ENCODE results near the gene DCST1. TPM values are rescaled to one million over a fixed set of nuclear protein-coding genes. Genes with fewer than 3 reads are reported as not detected.

The DCST1 gene
- total and polyA plus RNA-seq, 2 of the 13 experiments (the other 11 are each of a cell fraction or from before 2014, with no cell fraction given): 0.04 TPM; not detected in 1

DNA sequence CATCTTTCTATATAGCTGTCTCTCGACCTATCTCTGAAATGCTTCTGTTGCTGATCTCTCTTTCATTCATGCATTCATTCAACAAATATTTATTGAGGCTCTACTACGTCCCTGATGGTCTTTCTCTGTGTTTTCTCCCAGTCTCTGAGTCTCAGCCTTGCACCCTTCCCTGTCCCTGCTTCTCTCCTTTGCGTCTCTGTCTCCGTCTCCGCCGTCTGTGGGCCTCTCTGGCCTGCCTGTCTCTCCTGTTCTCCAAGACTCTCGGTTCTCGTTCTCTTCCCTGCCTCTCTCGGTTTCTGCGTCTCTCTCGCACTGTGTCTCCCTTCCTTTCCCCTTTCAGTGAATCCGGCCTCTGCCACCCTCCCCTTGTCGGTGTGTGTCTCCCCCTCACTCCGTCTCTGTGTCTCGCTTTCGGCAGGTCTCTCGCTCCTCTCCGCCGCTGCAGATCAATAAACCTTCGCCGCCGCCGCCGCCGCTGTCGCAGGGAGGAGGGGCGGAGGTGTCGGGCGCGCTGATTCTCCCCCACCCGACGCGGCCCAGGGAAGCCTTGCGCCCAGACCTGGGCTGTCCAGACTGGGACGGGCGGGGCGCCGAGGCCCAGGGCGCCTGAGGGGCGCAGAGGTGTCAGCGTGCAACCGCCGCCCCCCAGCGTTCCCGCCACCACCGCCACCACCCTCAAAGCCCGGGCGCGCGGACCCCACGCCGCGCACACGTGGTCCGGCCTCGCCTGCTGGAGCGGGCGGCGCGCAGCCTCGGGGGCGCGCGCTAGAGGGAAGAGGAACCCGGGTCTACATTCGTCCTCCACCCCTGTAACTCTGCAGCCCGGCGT is 48.1 kb downstream of the DCST1 start (continued):
- TF ChIP-seq, protein P1, sequence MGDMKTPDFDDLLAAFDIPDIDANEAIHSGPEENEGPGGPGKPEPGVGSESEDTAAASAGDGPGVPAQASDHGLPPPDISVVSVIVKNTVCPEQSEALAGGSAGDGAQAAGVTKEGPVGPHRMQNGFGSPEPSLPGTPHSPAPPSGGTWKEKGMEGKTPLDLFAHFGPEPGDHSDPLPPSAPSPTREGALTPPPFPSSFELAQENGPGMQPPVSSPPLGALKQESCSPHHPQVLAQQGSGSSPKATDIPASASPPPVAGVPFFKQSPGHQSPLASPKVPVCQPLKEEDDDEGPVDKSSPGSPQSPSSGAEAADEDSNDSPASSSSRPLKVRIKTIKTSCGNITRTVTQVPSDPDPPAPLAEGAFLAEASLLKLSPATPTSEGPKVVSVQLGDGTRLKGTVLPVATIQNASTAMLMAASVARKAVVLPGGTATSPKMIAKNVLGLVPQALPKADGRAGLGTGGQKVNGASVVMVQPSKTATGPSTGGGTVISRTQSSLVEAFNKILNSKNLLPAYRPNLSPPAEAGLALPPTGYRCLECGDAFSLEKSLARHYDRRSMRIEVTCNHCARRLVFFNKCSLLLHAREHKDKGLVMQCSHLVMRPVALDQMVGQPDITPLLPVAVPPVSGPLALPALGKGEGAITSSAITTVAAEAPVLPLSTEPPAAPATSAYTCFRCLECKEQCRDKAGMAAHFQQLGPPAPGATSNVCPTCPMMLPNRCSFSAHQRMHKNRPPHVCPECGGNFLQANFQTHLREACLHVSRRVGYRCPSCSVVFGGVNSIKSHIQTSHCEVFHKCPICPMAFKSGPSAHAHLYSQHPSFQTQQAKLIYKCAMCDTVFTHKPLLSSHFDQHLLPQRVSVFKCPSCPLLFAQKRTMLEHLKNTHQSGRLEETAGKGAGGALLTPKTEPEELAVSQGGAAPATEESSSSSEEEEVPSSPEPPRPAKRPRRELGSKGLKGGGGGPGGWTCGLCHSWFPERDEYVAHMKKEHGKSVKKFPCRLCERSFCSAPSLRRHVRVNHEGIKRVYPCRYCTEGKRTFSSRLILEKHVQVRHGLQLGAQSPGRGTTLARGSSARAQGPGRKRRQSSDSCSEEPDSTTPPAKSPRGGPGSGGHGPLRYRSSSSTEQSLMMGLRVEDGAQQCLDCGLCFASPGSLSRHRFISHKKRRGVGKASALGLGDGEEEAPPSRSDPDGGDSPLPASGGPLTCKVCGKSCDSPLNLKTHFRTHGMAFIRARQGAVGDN (CRISPR knock-in tag; IDR thresholded peaks at IDR 0.05): peak; percentile 83
- no peak for TF ChIP-seq ZNF331 (CRISPR knock-in tag; IDR thresholded peaks at IDR 0.05)
- no peak for TF ChIP-seq SP140L (CRISPR knock-in tag; IDR thresholded peaks at IDR 0.05; ENCODE audit: borderline replicate concordance)
- TF ChIP-seq, protein P2, sequence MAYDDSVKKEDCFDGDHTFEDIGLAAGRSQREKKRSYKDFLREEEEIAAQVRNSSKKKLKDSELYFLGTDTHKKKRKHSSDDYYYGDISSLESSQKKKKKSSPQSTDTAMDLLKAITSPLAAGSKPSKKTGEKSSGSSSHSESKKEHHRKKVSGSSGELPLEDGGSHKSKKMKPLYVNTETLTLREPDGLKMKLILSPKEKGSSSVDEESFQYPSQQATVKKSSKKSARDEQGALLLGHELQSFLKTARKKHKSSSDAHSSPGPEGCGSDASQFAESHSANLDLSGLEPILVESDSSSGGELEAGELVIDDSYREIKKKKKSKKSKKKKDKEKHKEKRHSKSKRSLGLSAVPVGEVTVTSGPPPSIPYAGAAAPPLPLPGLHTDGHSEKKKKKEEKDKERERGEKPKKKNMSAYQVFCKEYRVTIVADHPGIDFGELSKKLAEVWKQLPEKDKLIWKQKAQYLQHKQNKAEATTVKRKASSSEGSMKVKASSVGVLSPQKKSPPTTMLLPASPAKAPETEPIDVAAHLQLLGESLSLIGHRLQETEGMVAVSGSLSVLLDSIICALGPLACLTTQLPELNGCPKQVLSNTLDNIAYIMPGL (CRISPR knock-in tag; IDR thresholded peaks at IDR 0.05; ENCODE audit: borderline replicate concordance in 1 of 2, low read depth in 1 of 2): peak in 1 of 2 experiments; percentile 30; a peak in 1 of 4 replicates
- peak; percentile 64; the same call in 1 of the 2 replicates for TF ChIP-seq ZNF777 (CRISPR knock-in tag; IDR thresholded peaks at IDR 0.05)
- TF ChIP-seq, protein P3, sequence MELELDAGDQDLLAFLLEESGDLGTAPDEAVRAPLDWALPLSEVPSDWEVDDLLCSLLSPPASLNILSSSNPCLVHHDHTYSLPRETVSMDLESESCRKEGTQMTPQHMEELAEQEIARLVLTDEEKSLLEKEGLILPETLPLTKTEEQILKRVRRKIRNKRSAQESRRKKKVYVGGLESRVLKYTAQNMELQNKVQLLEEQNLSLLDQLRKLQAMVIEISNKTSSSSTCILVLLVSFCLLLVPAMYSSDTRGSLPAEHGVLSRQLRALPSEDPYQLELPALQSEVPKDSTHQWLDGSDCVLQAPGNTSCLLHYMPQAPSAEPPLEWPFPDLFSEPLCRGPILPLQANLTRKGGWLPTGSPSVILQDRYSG (CRISPR knock-in tag; IDR thresholded peaks at IDR 0.05): no peak
- TF ChIP-seq KAT7 (CRISPR knock-in tag; IDR thresholded peaks at IDR 0.05; ENCODE audit: borderline replicate concordance): no peak
